ENCODE measurements around the gene P3H3.

The P3H3 gene

GRCh38 chr12:6830286-6830890 is 2.2 kb downstream of the P3H3 start:
- Histone ChIP-seq H3K27ac (ENCODE audit: low read length) (no peak overlapping the region), H3K27me3 (replicated peaks; ENCODE audit: insufficient read depth, low read length) (peaks cover 78% of the 10 kb centered on the region), H3K9ac (ENCODE audit: low read length) (no peak overlapping the region)

GRCh38 chr12:6830999-6831398 is 2.8 kb downstream of the P3H3 start:
- DNase-seq, result no peak
- Histone ChIP-seq H3K4me2 (ENCODE audit: low read depth, low read length) (no peak overlapping the region), H2AFZ (ENCODE audit: low read length) (no peak overlapping the region), H3K27ac (ENCODE audit: low read length) (no peak overlapping the region), H4K20me1 (ENCODE audit: insufficient read depth, low read length) (no peaks in the 10 kb centered on the region), H3F3A (ENCODE audit: insufficient read depth, low read length) (no peaks in the 10 kb centered on the region), H3K27me3 (replicated peaks; ENCODE audit: insufficient read depth, low read length) (peaks cover 73% of the 10 kb centered on the region), H3K9me2 (replicated peaks; ENCODE audit: insufficient read depth, low read length) (no peaks in the 10 kb centered on the region), H3K4me3 (ENCODE audit: low read length) (no peak overlapping the region), H3K9ac (ENCODE audit: low read length) (no peak overlapping the region), H3K36me3 (replicated peaks; ENCODE audit: insufficient read depth, low read length) (no peaks in the 10 kb centered on the region), H3K4me1 (ENCODE audit: low read length) (peaks cover 4% of the 10 kb centered on the region; the same call in 1 of the 2 replicates), H3K9me3 (replicated peaks; ENCODE audit: insufficient read depth, low read length) (no peaks in the 10 kb centered on the region), H3K79me2 (ENCODE audit: low read length) (no peaks in the 10 kb centered on the region)
- TF ChIP-seq CTCF (IDR thresholded peaks at IDR 0.05; ENCODE audit: low read length) (no peak), EZH2 (optimal IDR thresholded peaks at IDR 0.05; ENCODE audit: low read depth, low read length) (no peak), EZH2phosphoT487 (IDR thresholded peaks at IDR 0.05; ENCODE audit: low read length) (no peak)

More at GRCh38 chr12:6830286-6830890, 2.2 kb downstream of the P3H3 start:
- Histone ChIP-seq H3K79me2 (ENCODE audit: low read length) (no peaks in the 10 kb centered on the region), H3K4me1 (ENCODE audit: low read length) (peaks cover 4% of the 10 kb centered on the region; the same call in 1 of the 2 replicates), H2AFZ (ENCODE audit: low read length) (no peak overlapping the region), H3K36me3 (replicated peaks; ENCODE audit: insufficient read depth, low read length) (no peaks in the 10 kb centered on the region), H3F3A (ENCODE audit: insufficient read depth, low read length) (no peaks in the 10 kb centered on the region), H3K4me2 (ENCODE audit: low read depth, low read length) (no peak overlapping the region), H4K20me1 (ENCODE audit: insufficient read depth, low read length) (no peaks in the 10 kb centered on the region), H3K9me2 (replicated peaks; ENCODE audit: insufficient read depth, low read length) (no peaks in the 10 kb centered on the region), H3K4me3 (ENCODE audit: low read length) (no peak overlapping the region), H3K9me3 (replicated peaks; ENCODE audit: insufficient read depth, low read length) (no peaks in the 10 kb centered on the region)
- TF ChIP-seq EZH2 (optimal IDR thresholded peaks at IDR 0.05; ENCODE audit: low read depth, low read length), result no peak
- no peak for TF ChIP-seq EZH2phosphoT487 (IDR thresholded peaks at IDR 0.05; ENCODE audit: low read length)
- no peak for TF ChIP-seq CTCF (IDR thresholded peaks at IDR 0.05; ENCODE audit: low read length)
- no peak for DNase-seq

- H3K27ac ChIP-seq (ENCODE audit: low read length), result no peak overlapping the region
- no peaks in the 10 kb centered on the region for H3K9me3 ChIP-seq (replicated peaks; ENCODE audit: insufficient read depth, low read length)
- peaks cover 68% of the 10 kb centered on the region for H3K27me3 ChIP-seq (replicated peaks; ENCODE audit: insufficient read depth, low read length)
- no peak for DNase-seq
- H3K4me2 ChIP-seq (ENCODE audit: low read depth, low read length), result no peak overlapping the region
- H3K4me3 ChIP-seq (ENCODE audit: low read length), result no peak overlapping the region
- no peak overlapping the region for H2AFZ ChIP-seq (ENCODE audit: low read length)
- H4K20me1 ChIP-seq (ENCODE audit: insufficient read depth, low read length), result no peaks in the 10 kb centered on the region
- H3K4me1 ChIP-seq (ENCODE audit: low read length), result peaks cover 4% of the 10 kb centered on the region; the same call in 1 of the 2 replicates
- no peaks in the 10 kb centered on the region for H3K36me3 ChIP-seq (replicated peaks; ENCODE audit: insufficient read depth, low read length)
- H3F3A ChIP-seq (ENCODE audit: insufficient read depth, low read length), result no peaks in the 10 kb centered on the region
- no peaks in the 10 kb centered on the region for H3K9me2 ChIP-seq (replicated peaks; ENCODE audit: insufficient read depth, low read length)
- no peak overlapping the region for H3K9ac ChIP-seq (ENCODE audit: low read length)
- TF ChIP-seq EZH2 (optimal IDR thresholded peaks at IDR 0.05; ENCODE audit: low read depth, low read length) (no peak), EZH2phosphoT487 (IDR thresholded peaks at IDR 0.05; ENCODE audit: low read length) (no peak), CTCF (IDR thresholded peaks at IDR 0.05; ENCODE audit: low read length) (no peak)
- H3K79me2 ChIP-seq (ENCODE audit: low read length), result no peaks in the 10 kb centered on the region
These were observed 3.3 kb downstream of the P3H3 start for GRCh38 chr12:6831450-6831995.
